Ishikawa (cell line): ENCODE measurements around the gene ZXDC.

Experiments used
- CEBPB ChIP-seq: IDR thresholded peaks from 2 replicates; pipeline ENCODE4 v1.6.1; 2012
- CREB1 ChIP-seq: IDR thresholded peaks from 2 replicates; pipeline ENCODE4 v1.6.1; 2012; ENCODE audit warnings: low read depth
- EGR1 ChIP-seq: IDR thresholded peaks from 2 replicates; pipeline ENCODE4 v1.6.1; 2012
- EP300 ChIP-seq: IDR thresholded peaks from 2 replicates; pipeline ENCODE4 v1.6.1; 2012; ENCODE audit warnings: borderline replicate concordance
- FOXM1 ChIP-seq: IDR thresholded peaks from 2 replicates; pipeline ENCODE4 v1.6.1; 2012; ENCODE audit warnings: low read depth, borderline replicate concordance
- MAX ChIP-seq: IDR thresholded peaks from 2 replicates; pipeline ENCODE4 v1.6.1; 2012
- NFIC ChIP-seq: IDR thresholded peaks from 2 replicates; pipeline ENCODE4 v1.6.1; 2012
- RAD21 ChIP-seq: IDR thresholded peaks from 2 replicates; pipeline ENCODE4 v1.6.1; 2012; ENCODE audit warnings: low read depth
- REST ChIP-seq: IDR thresholded peaks from 2 replicates; pipeline ENCODE4 v1.6.1; 2012; ENCODE audit warnings: low read depth, mild to moderate bottlenecking
- TAF1 ChIP-seq: IDR thresholded peaks from 2 replicates; pipeline ENCODE4 v1.6.1; 2012; ENCODE audit warnings: low read depth, mild to moderate bottlenecking
- TCF12 ChIP-seq: IDR thresholded peaks from 2 replicates; pipeline ENCODE4 v1.6.1; 2012; ENCODE audit warnings: low read depth
- TEAD4 ChIP-seq: IDR thresholded peaks from 2 replicates; pipeline ENCODE4 v1.6.1; 2012
- USF1 ChIP-seq: IDR thresholded peaks from 2 replicates; pipeline ENCODE4 v1.6.1; 2012
- YY1 ChIP-seq: IDR thresholded peaks from 2 replicates; pipeline ENCODE4 v1.6.1; 2012; ENCODE audit warnings: low read depth
- ZBTB7A ChIP-seq: IDR thresholded peaks from 2 replicates; pipeline ENCODE4 v1.6.1; 2012; ENCODE audit warnings: low read depth

Gene ZXDC

GRCh38 chr3:126402178-126402577 is 73.5 kb downstream of the ZXDC start:
- no peak for TF ChIP-seq RAD21
- TF ChIP-seq CEBPB = no peak
- TF ChIP-seq FOXM1 = no peak
- TF ChIP-seq REST = no peak
- no peak for TF ChIP-seq TAF1
- TF ChIP-seq ZBTB7A = no peak
- no peak for TF ChIP-seq EGR1
- TF ChIP-seq YY1 = no peak
- TF ChIP-seq MAX = no peak
- no peak for TF ChIP-seq TCF12
- no peak for TF ChIP-seq TEAD4
- TF ChIP-seq EP300 = no peak
- no peak for TF ChIP-seq NFIC
- no peak for TF ChIP-seq USF1
- no peak for TF ChIP-seq CREB1

GRCh38 chr3:126401611-126402160 is 74.0 kb downstream of the ZXDC start:
- no peak for TF ChIP-seq EGR1
- TF ChIP-seq EP300 = no peak
- TF ChIP-seq YY1 = no peak
- TF ChIP-seq FOXM1 = no peak
- TF ChIP-seq USF1 = no peak
- TF ChIP-seq TEAD4 = no peak
- TF ChIP-seq TAF1 = no peak
- TF ChIP-seq MAX = no peak
- no peak for TF ChIP-seq RAD21
- TF ChIP-seq REST = no peak
- no peak for TF ChIP-seq CEBPB
- TF ChIP-seq TCF12 = no peak
- TF ChIP-seq CREB1 = no peak

- no peak for TF ChIP-seq YY1
- TF ChIP-seq RAD21 = no peak
- no peak for TF ChIP-seq TCF12
- no peak for TF ChIP-seq ZBTB7A
- TF ChIP-seq TEAD4 = no peak
- no peak for TF ChIP-seq FOXM1
- no peak for TF ChIP-seq NFIC
- no peak for TF ChIP-seq TAF1
- no peak for TF ChIP-seq EP300
- no peak for TF ChIP-seq REST
- TF ChIP-seq USF1 = no peak
- no peak for TF ChIP-seq CREB1
- TF ChIP-seq EGR1 = no peak
- no peak for TF ChIP-seq MAX
- no peak for TF ChIP-seq CEBPB
Observed at GRCh38 chr3:126399756-126400155, 75.9 kb downstream of the ZXDC start.

- TF ChIP-seq ZBTB7A (no peak), MAX (no peak), CREB1 (no peak), EGR1 (no peak), REST (no peak), EP300 (no peak), TEAD4 (no peak), FOXM1 (no peak), CEBPB (no peak), YY1 (no peak), NFIC (no peak), RAD21 (no peak), TCF12 (no peak), USF1 (no peak)
Observed at GRCh38 chr3:126399351-126399735, 76.3 kb downstream of the ZXDC start.
